ENCODE measurements around the gene OR10H5.
"Not testable (repeated sequence)": the region's sequence is repeated elsewhere in the genome, so short reads cannot be mapped to it uniquely, and the experiment has no call there.

OR10H5 gene

GRCh38 chr19:15812060-15812722 lies 24.7 kb downstream of the OR10H5 start:
- no peak for DNase-seq

- no peak for DNase-seq
Observed at GRCh38 chr19:15813916-15814315, 26.5 kb downstream of the OR10H5 start.

- DNase-seq, result no peak
Observed at GRCh38 chr19:15815306-15815705, 27.8 kb downstream of the OR10H5 start, which contains the start of gene OR10H1. Gene OR10H1 (minus strand): TSS chr19:15815664. CDS start chr19:15808037, 7,627 bp downstream.

- no peak for DNase-seq
Observed at GRCh38 chr19:15820646-15821045, 33.2 kb downstream of the OR10H5 start.

- no peak for DNase-seq
Observed at GRCh38 chr19:15825753-15826152, 38.3 kb downstream of the OR10H5 start.

- DNase-seq, result no peak
Observed at GRCh38 chr19:15828121-15828610, 40.7 kb downstream of the OR10H5 start.

GRCh38 chr19:15828611-15829305 lies 41.3 kb downstream of the OR10H5 start:
- DNase-seq, result not testable (repeated sequence)

GRCh38 chr19:15829306-15829698 lies 41.8 kb downstream of the OR10H5 start:
- DNase-seq, result no peak

GRCh38 chr19:15829786-15830185 lies 42.3 kb downstream of the OR10H5 start:
- no peak for DNase-seq

- DNase-seq, result no peak
Observed at GRCh38 chr19:15831626-15832025, 44.2 kb downstream of the OR10H5 start.

- DNase-seq, result not testable (repeated sequence)
Observed at GRCh38 chr19:15834232-15834631, 46.8 kb downstream of the OR10H5 start.

GRCh38 chr19:15835565-15836329 lies 48.3 kb downstream of the OR10H5 start:
- DNase-seq, result peak; percentile 19 to 22

GRCh38 chr19:15836330-15837220 lies 49.1 kb downstream of the OR10H5 start:
- peak; percentile 87 to 90 for DNase-seq

- DNase-seq, result no peak
Observed at GRCh38 chr19:15837221-15837731, 49.8 kb downstream of the OR10H5 start.

GRCh38 chr19:15838351-15838750 lies 50.9 kb downstream of the OR10H5 start:
- no peak for DNase-seq

GRCh38 chr19:15839888-15840287 lies 52.4 kb downstream of the OR10H5 start:
- not testable (repeated sequence) for DNase-seq

GRCh38 chr19:15840833-15841232 lies 53.4 kb downstream of the OR10H5 start:
- no peak for DNase-seq

- peak in 1 of 2 donors; percentile 9 for DNase-seq
Observed at GRCh38 chr19:15841875-15842569, 54.6 kb downstream of the OR10H5 start.

- no peak for DNase-seq
Observed at GRCh38 chr19:15843203-15843893, 55.9 kb downstream of the OR10H5 start.

GRCh38 chr19:15843894-15844222 lies 56.4 kb downstream of the OR10H5 start:
- not testable (repeated sequence) for DNase-seq

GRCh38 chr19:15846923-15847322 lies 59.5 kb downstream of the OR10H5 start:
- DNase-seq, result no peak
